ENCODE data around the gene SHOC2.

- TF ChIP-seq, protein P1, sequence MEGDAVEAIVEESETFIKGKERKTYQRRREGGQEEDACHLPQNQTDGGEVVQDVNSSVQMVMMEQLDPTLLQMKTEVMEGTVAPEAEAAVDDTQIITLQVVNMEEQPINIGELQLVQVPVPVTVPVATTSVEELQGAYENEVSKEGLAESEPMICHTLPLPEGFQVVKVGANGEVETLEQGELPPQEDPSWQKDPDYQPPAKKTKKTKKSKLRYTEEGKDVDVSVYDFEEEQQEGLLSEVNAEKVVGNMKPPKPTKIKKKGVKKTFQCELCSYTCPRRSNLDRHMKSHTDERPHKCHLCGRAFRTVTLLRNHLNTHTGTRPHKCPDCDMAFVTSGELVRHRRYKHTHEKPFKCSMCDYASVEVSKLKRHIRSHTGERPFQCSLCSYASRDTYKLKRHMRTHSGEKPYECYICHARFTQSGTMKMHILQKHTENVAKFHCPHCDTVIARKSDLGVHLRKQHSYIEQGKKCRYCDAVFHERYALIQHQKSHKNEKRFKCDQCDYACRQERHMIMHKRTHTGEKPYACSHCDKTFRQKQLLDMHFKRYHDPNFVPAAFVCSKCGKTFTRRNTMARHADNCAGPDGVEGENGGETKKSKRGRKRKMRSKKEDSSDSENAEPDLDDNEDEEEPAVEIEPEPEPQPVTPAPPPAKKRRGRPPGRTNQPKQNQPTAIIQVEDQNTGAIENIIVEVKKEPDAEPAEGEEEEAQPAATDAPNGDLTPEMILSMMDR (IDR thresholded peaks at IDR 0.05; ENCODE audit: low read length), result no peak
- TF ChIP-seq EZH2 (IDR thresholded peaks at IDR 0.05; ENCODE audit: borderline replicate concordance, low read length), result no peak
Measured at GRCh38 chr10:110964681-110965080, 45.3 kb downstream of the SHOC2 start.

All from OCI-LY1 (cell line).